ELR (cell line): ENCODE results near the gene ELP4.

Experiments
- DNase-seq: peaks from one replicate; pipeline ENCODE4 v3.0.0-alpha.2; 2015; ENCODE audit warnings: low read depth

The ELP4 gene

DNA sequence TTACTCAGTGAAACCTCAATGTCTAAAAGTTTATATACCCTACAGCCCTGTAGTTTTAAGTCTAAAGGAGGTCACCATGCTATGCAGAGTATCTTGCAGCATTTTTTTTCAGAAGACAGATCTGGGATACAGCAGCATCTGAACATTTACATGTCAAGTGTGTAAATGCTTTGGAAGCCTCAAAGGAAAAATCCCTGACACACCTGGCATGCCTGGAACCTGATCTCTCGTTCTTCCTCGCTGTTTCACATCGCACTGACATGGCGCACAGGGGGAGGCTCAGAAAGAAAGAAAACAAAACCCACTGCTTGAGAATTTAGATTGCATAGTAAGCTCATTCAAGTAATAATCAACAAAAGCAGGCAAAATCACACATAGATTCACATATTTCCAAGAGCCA is 270.5 kb downstream of the ELP4 start:
- DNase-seq, result no peak

DNA sequence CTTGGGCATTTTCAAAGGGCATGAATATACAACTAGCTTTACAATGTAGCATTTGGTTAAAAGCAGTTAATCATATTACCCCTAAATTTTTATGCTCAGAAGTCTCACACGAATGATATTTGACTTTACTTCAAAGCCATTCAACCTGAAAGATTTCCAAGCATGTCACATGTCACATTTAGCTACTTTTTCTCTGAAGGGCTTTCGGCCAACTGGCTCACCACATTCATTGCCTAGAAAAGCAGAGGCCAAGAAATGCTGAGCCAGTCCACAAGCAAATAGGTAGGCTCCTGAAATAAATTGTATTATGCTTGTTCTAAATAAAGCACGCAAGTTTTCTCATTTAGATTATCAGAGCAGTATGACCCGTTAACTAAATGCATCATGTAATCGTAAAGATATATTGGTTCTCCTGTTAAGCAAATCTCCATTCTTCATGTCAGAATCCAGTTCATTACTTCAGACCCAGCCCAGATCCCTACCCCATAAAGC is 271.0 kb downstream of the ELP4 start:
- no peak for DNase-seq

DNA sequence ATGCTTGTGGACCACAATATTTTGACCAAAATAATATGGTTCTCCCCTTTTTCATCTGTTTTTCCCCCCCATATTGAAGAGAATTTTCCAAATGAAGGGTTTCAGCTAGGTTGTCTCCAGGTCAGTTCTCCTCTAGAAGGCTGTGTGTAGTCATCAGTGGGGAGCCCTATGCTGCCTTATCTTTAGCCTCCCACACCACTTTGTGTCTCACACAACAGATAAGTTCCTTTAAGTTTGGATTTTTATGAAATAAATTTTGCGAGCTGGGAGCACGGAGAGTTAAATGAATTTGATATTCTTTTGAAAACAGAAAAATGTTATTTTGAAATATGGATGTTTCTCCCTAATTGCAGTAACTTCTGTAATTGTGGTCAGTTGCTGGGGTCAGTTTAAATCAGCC is 272.7 kb downstream of the ELP4 start:
- no peak for DNase-seq

DNA sequence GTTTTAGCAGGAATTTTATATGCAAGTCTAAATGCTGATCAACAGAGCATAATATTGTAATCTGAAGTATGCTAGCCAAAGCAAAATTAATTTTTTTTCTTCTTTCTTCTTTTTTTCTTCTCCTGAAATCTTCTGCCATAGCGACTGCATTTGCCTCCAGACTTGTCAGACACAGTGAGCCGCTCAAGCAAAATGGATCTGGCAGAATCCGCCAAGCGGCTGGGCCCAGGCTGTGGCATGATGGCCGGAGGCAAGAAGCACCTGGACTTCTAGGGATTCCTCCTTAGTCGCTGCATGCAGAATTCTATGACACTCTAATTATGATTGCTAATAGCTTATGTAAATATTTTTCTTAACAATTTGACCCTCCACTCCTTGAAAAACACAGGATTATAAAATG is 273.7 kb downstream of the ELP4 start:
- no peak for DNase-seq

DNA sequence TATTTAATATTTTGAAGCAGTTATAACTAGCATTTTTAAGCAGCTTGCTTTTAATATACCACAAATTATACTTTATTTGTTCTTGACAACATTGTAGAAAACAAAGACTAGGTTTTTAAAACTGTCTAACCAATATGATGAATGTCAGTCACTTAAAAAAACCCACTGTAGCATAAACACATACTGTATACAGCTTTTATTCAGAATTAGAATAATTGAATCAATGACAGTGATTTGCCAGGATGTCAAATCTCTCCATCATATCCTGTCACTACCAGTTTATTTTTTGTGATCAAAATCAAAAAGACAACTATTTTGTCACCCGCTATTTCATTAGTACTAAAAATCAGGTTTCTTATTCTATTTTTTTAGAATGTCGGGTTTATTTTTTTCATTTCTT is 275.0 kb downstream of the ELP4 start:
- DNase-seq, result no peak

DNA sequence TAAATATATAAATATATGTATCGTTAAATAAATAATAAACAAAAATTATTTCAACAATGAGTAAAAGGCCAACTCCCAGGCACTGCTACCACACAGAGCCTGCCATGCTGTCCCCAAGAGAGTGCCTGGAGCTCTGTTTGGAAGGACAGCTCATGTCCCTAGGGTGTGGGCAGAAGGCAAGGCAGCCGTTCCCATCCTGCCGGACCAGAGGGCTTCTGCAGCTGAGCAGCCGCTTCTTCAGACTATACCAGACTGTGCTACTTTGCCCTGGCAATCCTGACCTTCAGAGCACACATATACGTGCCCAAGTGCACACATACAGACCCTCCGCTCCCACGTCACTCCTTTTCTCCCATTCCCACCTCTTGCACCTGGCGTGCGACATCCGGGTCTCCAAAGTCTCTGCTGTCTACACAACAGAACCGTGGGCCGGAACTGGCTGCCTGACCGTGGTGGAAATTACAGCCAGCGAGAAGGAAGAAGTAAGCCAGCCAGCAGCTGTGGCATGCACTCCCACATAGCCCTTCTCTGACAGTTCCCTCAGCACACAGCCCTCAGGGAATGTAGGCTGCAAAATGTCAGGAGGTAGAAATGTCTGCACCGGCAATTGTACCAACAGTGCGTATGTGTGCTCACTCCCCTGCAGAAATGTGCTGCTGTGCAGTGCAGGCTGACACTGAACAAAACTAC is 277.6 kb downstream of the ELP4 start:
- no peak for DNase-seq

DNA sequence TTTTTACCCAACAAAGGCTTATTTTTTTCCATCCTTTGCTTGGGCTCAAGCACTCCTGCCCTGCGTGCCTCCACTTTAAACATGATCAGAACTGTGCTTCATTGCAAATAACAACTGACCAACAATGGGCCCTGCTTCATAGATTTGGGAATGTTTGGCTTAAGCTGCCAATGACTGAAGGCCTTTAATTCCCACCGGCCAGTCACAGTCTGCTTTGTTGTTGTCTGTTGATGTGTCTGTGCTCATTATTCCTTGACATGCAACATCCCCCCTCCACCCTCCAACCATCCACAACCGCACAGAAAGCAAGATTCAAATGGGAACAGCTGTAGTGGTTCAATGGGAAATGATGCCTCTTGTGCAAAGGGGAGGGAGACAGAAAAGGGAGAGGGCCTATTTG is 278.5 kb downstream of the ELP4 start:
- DNase-seq, result no peak

DNA sequence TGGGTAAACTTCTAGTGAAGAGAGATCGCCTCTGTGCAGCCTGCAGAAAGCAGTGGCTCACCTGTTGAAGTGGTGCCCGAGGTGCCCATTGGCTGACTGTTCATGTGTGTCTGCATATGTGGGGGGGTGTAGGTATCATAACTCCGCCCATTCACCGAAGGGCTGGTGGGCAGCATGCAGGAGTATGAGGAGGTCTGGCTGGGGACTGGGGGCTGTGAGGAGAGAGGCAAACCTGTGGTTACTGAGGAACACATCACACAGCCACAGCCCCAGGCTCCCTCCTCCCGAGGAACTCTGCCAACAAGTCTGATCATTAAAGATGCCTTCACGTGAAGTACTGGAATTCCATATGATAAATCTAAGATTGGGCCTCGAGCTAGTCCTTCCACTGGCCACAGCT is 281.1 kb downstream of the ELP4 start:
- DNase-seq, result no peak

DNA sequence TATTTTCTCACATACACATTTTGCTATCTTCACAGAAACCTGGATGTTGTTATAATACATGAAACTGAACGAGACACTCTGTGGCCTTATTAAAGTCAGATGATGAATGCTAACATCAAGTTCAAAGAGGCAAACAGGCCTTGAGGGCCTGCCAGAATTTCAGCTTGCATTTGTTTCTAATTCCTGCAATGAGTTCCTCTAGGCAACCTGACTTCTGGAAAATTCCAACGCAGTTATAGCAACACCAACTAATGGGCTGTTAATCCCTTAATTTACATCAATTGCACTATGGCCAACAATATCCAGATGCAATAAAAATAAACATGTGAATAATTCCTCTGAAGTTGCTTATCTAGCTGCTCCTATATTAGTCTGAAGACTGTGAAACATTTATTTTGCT is 282.5 kb downstream of the ELP4 start:
- DNase-seq, result no peak

DNA sequence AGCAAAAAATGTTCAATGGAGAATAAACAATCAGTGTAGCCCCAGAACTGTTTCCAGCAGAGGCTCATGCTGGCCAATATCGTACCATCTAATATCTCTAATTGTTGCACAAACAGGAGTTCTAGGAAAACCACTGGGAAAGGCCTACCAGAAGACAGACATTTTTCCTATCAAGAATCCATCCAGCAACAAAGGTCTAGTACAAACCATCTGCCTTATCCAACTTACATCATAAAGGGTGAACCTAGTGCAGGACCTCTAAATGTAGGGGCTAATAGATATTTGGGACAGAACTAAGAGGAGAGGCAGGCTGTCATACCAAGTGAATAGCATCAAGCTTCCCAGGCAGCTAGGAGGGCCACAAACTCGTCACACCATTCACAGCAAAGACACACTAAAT is 282.9 kb downstream of the ELP4 start:
- DNase-seq, result no peak

DNA sequence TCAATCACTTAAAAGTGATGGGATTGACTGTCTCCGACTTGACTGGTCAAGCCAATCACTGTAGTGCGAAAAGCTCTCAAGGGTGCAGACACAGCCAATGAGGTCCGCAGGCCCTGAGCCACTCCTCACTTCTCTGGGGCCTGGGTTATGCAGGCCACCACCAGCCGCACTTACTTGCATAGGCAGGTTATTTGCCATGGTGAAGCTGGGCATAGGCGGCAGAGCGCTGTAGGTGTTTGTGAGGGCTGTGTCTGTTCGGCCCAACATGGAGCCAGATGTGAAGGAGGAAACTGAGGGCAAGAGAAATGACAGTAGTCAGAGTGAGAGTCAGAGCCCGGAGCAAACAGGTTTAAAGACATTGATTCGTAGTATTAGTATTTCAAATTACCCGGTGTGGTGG is 283.7 kb downstream of the ELP4 start:
- no peak for DNase-seq

DNA sequence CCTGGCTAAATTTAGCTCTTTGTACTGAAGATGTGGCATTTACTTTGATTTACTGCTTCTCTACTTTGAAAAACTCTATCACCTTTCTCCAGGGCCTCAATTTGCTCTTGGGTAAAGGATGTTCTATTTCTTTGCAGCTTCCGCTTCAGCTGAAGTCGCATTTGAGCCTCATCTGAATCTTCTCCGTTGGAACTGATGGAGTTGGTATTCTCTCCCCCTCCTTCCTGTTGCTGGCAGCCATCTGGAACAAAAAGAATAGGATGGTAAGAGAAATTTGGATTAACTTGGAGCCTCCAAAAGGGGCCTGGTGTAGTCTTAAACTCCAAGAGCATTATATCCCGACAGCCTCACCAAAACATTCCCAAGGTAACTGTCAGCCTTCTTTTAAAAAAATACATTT is 285.0 kb downstream of the ELP4 start:
- DNase-seq, result no peak

DNA sequence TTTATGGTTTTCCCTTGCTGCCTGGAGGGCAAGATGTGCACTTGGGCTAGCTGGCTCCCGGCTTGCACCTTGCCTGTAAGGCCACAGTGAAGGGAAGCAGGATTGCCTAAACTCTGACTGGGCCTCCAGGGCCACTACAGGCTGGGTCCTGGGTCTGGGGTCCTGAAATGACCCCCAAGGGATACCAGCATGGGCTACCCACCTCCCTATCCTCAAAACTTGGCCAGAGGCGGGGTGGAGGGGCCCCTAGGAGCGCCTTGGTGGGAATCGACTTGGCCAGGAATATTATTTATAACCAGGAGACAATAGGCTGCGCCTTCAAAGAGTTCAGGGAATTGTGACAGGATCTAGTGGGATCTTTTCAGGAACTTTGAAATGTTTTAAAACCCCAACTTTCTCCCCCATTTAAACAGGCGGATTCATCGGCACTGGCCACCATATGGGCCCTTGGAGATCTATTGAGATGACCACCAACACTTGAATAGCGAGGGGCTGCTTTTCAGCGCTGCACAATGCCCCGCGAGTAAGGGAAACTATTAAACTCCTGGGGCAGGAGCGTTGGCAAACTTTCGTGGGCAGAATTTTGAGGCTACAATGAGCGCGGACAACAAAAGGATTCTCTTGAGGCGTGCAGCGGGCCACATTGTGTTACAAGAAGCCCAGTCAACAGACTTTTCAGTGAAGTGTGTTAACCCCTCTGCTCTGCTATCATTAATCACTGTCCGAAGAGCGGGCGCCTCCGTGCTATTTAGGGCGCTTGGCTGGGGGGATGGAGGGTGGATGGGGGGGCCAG is 286.3 kb downstream of the ELP4 start:
- no peak for DNase-seq

DNA sequence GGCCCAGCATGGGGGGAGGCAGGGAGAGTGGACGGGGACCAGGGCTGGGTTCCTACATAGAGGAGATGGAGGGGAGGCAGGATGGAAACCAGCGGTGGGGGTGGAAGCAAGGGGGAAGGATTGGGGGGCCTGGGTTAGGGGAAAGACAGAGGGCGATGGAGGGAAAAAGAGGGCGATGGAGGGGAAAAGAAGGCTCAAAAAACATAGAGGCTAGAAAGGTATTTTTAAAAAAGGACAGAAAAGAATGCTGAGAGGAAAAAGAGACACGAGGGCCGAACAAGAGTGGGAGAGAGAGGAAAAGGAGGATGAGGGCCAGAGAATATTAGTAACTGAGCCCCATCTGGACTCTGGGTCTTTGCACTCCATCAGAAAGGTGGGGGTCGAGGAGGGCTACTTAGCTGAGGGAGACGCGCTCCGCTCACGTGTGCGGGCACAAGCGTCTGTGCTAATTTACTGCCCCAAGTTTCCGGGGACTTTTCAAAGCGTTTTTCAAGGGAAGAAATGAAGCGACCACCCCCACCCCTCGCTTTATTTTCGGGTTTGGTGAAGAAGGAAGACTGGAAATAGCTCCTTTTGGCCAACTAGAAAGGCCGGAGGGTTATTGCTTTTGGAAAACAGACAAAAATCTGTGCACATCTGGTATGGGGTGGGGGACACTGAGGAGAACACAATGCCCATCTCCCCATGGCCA is 287.1 kb downstream of the ELP4 start:
- no peak for DNase-seq

DNA sequence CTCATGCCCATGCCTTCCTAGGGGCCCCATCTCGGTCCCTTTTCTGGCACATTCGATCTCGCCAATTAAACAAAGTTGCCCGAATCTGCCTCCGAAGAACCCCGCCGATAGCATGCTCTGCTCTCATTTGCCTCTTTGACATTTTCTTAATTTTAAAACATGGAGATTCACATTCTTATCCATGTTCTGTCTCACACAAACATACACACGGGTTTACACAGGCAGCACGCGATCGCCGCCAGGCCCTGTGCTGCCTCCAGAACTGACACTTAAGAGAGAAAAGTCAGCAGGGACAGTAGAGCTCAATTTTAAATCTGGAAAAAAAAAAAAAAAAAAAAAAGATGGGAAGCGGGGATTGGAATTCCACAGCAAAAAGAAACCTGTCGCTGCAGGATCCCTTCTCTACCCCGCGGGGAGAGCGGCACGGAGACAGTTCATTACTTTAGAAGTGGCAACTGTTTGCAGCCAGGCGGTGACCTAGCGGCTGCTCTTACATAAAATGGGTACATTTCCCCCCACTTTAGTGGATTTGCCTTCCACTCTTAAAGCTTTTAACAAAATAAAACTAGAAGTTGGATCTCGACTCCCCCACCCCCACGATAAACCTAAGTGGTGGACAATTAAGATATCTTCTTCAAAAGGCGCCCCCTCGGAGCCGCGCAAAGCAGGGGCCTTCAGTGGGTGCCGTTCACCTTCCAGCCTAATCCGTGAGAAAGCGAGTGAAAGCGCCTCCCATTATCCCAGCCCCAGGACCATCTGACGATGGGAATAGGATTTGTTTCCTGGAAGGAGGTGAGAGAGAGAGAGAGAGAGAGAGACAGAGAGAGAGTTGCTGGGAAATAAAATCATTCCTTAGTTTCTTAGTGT is 287.9 kb downstream of the ELP4 start:
- no peak for DNase-seq

DNA sequence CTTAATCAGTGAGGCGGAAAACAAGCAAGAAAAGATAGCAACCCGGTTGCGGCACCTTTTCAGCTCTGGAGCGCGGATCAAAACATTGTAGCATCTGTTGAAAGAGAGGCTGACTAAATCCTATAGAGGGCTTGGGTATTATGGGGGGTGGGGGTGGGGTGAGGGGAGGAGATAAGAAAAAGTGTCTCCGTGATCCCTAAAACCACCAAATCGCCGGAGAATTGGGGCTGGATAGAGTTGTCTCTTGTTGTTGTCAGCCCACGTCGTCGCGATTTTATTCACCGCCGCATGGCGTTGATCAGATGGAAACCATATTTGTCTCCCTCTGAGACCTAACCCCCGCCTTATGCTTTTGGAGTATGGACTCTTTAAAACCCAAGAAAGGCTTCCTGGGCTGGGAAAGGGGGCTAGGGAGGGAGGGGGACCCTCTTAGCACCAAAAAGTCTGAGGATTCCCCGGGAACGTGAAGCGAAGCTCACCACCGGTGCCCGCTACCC is 288.5 kb downstream of the ELP4 start:
- no peak for DNase-seq

DNA sequence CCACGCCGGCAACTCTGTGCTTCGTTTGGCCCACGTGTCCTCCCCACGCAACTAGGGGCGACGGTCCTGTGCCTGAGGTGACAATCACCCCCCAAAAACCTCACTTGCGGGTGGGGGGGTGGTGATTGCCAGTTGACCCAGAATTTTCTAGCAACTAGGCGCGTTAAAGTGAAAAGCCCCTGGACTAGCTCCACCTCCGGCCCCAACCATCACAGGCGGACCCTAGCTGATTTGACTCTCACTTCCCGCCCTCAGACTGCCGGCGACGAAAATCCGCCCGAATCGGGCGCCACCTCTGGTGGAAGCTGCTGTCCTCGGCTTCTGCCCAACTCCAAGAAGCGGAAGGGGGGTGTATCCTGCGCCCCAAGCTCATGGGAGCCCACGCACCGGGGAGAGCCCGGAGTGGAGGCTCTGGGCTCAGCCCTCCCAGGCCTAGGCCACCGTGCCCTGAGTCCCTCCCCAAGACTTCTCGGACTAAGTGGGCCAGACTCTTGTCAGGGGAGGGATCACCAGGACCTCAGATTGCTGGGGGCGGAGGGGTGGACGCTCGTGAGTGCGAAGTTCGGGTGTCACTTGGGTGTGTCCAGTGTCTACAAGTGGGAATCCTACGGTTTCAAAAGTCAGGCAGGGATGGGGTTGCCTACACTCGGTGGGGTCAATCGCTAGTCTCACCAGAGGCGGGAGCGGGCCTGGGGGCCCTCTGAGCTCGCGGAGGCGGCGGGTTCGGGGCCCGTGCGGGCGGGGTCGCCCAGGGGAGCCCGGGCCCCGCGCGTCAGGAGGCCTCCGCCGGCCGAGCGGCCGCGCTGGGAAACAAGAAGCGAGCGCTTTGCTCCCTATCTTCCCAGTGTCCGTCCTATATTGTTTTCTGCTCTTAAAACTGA is 289.2 kb downstream of the ELP4 start:
- DNase-seq, result no peak

DNA sequence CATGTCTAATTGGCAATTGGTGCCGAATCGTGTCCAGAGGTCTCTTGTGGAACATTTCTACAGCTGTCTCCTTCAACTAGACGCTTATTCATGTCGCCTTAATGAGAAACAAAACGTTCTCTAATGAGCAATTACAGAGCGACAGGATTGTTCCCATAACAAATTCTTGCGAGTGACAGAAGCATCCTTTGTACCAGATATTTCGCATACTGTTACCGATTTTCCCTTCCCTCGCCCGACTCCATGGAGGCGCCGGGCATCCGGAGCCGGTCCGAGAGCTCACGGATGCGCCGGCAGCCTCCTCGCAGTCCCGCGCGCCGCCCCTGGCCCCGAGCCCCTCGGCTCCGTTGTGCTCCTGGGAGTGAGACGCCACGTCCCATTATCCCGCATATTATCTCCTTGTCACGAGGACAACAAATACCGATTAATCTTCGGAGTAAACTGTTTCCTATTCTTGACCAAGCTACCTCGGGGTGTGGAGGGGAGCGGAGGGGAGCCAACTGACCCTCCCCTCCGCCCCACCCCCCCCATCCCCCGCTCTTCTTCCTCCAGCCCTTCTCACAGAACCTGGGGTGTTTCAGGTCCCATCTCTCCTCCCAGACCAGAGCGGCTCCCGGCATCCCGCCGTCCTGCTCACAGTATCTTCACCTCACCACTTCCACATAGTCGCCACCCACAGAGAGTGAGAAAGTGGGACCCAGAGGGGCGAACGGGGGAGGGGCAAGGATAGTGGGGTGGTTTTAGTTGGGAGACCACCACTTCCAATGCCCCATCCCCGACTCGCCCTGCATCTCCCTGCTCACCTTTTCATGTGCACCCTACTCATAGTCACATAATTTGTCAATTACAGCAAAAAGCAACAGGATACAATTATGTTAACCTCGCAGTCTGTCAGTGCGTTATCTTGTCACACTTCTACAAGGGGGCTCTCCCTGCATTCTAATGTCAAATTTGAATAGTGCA is 290.1 kb downstream of the ELP4 start:
- DNase-seq, result no peak

DNA sequence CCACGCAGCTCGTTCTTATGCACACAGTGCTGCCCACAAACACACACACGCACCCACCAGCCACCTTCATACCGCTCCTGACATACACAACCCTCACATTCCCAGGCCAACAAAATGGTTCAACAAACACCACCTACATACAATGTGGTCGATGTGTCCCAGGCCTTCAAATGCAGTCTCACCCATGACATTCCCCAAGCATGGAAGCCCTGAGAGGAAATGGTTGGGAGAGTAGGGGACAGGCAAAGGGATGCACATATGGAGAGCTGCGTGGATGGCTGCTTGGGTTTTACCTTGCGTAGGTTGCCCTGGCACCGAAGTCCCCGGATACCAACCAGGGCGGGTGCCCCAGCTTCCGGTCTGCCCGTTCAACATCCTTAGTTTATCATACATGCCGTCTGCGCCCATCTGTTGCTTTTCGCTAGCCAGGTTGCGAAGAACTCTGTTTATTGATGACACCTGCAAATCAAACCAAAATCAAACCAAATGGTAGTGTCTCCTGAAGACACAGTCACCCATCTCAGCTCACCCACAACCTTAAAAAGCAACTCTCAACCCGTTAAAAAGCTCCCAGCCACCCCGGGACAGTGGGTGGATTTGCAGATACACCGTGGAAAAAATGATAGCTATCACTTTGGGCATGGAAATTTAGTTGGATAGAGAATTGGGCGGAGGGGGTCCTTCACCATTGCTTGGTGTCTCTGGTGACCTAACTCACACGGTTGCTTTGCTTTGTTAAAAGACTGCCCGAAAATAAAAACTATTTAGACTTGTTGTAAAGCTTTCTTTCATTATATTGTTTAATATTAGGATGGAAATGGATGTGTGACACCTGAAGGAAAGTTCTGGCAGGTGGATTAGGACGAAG is 291.1 kb downstream of the ELP4 start:
- DNase-seq, result no peak
